Measurements from ENCODE around the gene NFATC1.

- TF ChIP-seq CTCF (IDR thresholded peaks at IDR 0.05) (no peak), POLR2A (IDR thresholded peaks at IDR 0.05) (no peak), POLR2AphosphoS5 (IDR thresholded peaks at IDR 0.05) (no peak)
Observed at GRCh38 chr18:79472176-79472575, 76.4 kb downstream of the NFATC1 start.
